Muscle of back (tissue), 11 donors: Measurements from ENCODE around the gene MZF1. TPM values are rescaled to one million over a fixed set of nuclear protein-coding genes. Genes with fewer than 3 reads are reported as not detected.

Experiments
- DNase-seq, 3 donors: peaks; one replicate each; pipeline versions ENCODE4 v3.0.0 to v3.0.0-alpha.2; 2013
- polyA plus RNA-seq, 10 donors: library from polyadenylated mRNA; unstranded; fragments of 120-200 nt; gene quantifications; one replicate each; pipeline ENCODE4 v1.2.1, GENCODE V29; 2013; ENCODE audit not compliant: insufficient read length in 10 of 10

MZF1 gene
- polyA plus RNA-seq, 10 donors: 9.6 to 25.7 (median 14.2) TPM

- no peak for DNase-seq
Measured at GRCh38 chr19:58557221-58558065, 15.7 kb downstream of the MZF1 start.

- no peak for DNase-seq
Measured at GRCh38 chr19:58556622-58557220, 16.4 kb downstream of the MZF1 start.

GRCh38 chr19:58555920-58556621, 17.1 kb downstream of the MZF1 start:
- no peak for DNase-seq

- DNase-seq: no peak
Measured at GRCh38 chr19:58555369-58555885, 17.7 kb downstream of the MZF1 start.

GRCh38 chr19:58554494-58555368, 18.4 kb downstream of the MZF1 start, which contains the start of gene CHMP2A:
TSS of gene CHMP2A (minus strand) at chr19:58555105. CDS start at chr19:58554212, 893 bp downstream.
- DNase-seq: peak; percentile 97 to 98 (median 97)

- no peak for DNase-seq
Measured at GRCh38 chr19:58553799-58554493, 19.2 kb downstream of the MZF1 start.

- no peak for DNase-seq
Measured at GRCh38 chr19:58552655-58553054, 20.5 kb downstream of the MZF1 start.

- DNase-seq: no peak
Measured at GRCh38 chr19:58551577-58552471, 21.3 kb downstream of the MZF1 start.

- no peak for DNase-seq
Measured at GRCh38 chr19:58551123-58551497, 22.0 kb downstream of the MZF1 start.

GRCh38 chr19:58550362-58551122, 22.6 kb downstream of the MZF1 start:
- no peak for DNase-seq

GRCh38 chr19:58549664-58550361, 23.3 kb downstream of the MZF1 start:
- DNase-seq: no peak

GRCh38 chr19:58548859-58549663, 24.1 kb downstream of the MZF1 start:
- DNase-seq: no peak

- DNase-seq: no peak
Measured at GRCh38 chr19:58547323-58548312, 25.5 kb downstream of the MZF1 start.

- DNase-seq: no peak
Measured at GRCh38 chr19:58546019-58546530, 27.1 kb downstream of the MZF1 start.

GRCh38 chr19:58545286-58546018, 27.7 kb downstream of the MZF1 start:
- DNase-seq: no peak
